ENCODE data around the gene CTBP1.

CTBP1 gene

GRCh38 chr4:1217366-1217765, 31.6 kb downstream of the CTBP1 start:
- DNase-seq = no peak
- in situ Hi-C loops (cut with HindIII; ENCODE audit: low pct_ligation_motif_present, low pct_unique_long_range_greater_than_20kb, low sequenced_read_pairs) = no loop called here

- in situ Hi-C loops (cut with HindIII; ENCODE audit: low pct_ligation_motif_present, low pct_unique_long_range_greater_than_20kb, low sequenced_read_pairs) = no loop called here
- no peak for DNase-seq
These were observed 32.0 kb downstream of the CTBP1 start for GRCh38 chr4:1216869-1217294.

GRCh38 chr4:1216076-1216614, 32.8 kb downstream of the CTBP1 start:
- in situ Hi-C loops (cut with HindIII; ENCODE audit: low pct_ligation_motif_present, low pct_unique_long_range_greater_than_20kb, low sequenced_read_pairs) = no loop called here
- no peak for DNase-seq

- no peak for DNase-seq
- in situ Hi-C loops (cut with HindIII; ENCODE audit: low pct_ligation_motif_present, low pct_unique_long_range_greater_than_20kb, low sequenced_read_pairs) = no loop called here
These were observed 33.5 kb downstream of the CTBP1 start for GRCh38 chr4:1215141-1216075.

GRCh38 chr4:1214101-1215095, 34.5 kb downstream of the CTBP1 start:
- DNase-seq = no peak
- in situ Hi-C loops (cut with HindIII; ENCODE audit: low pct_ligation_motif_present, low pct_unique_long_range_greater_than_20kb, low sequenced_read_pairs) = no loop called here

GRCh38 chr4:1213336-1213995, 35.5 kb downstream of the CTBP1 start:
- DNase-seq = no peak
- in situ Hi-C loops (cut with HindIII; ENCODE audit: low pct_ligation_motif_present, low pct_unique_long_range_greater_than_20kb, low sequenced_read_pairs) = no loop called here

GRCh38 chr4:1212546-1213335, 36.2 kb downstream of the CTBP1 start:
- DNase-seq = no peak
- in situ Hi-C loops (cut with HindIII; ENCODE audit: low pct_ligation_motif_present, low pct_unique_long_range_greater_than_20kb, low sequenced_read_pairs) = no loop called here

GRCh38 chr4:1211891-1212545, 36.9 kb downstream of the CTBP1 start:
- no peak for DNase-seq
- in situ Hi-C loops (cut with HindIII; ENCODE audit: low pct_ligation_motif_present, low pct_unique_long_range_greater_than_20kb, low sequenced_read_pairs) = no loop called here

GRCh38 chr4:1211371-1211770, 37.6 kb downstream of the CTBP1 start:
- in situ Hi-C loops (cut with HindIII; ENCODE audit: low pct_ligation_motif_present, low pct_unique_long_range_greater_than_20kb, low sequenced_read_pairs) = no loop called here
- no peak for DNase-seq

- in situ Hi-C loops (cut with HindIII; ENCODE audit: low pct_ligation_motif_present, low pct_unique_long_range_greater_than_20kb, low sequenced_read_pairs) = no loop called here
- DNase-seq = no peak
These were observed 38.0 kb downstream of the CTBP1 start for GRCh38 chr4:1210971-1211370.

GRCh38 chr4:1210241-1210841, 38.6 kb downstream of the CTBP1 start:
- in situ Hi-C loops (cut with HindIII; ENCODE audit: low pct_ligation_motif_present, low pct_unique_long_range_greater_than_20kb, low sequenced_read_pairs) = no loop called here
- DNase-seq = no peak

- no peak for DNase-seq
These were observed 39.1 kb downstream of the CTBP1 start for GRCh38 chr4:1209821-1210220.

GRCh38 chr4:1208970-1209704, 39.8 kb downstream of the CTBP1 start:
- in situ Hi-C loops (cut with HindIII; ENCODE audit: low pct_ligation_motif_present, low pct_unique_long_range_greater_than_20kb, low sequenced_read_pairs) = no loop called here
- no peak for DNase-seq

More at GRCh38 chr4:1209821-1210220, 39.1 kb downstream of the CTBP1 start:
- in situ Hi-C loops (cut with HindIII; ENCODE audit: low pct_ligation_motif_present, low pct_unique_long_range_greater_than_20kb, low sequenced_read_pairs) = no loop called here

- in situ Hi-C loops (cut with HindIII; ENCODE audit: low pct_ligation_motif_present, low pct_unique_long_range_greater_than_20kb, low sequenced_read_pairs) = no loop called here
These were observed 40.5 kb downstream of the CTBP1 start for GRCh38 chr4:1208266-1208961.

GRCh38 chr4:1207603-1208265, 41.2 kb downstream of the CTBP1 start:
- in situ Hi-C loops (cut with HindIII; ENCODE audit: low pct_ligation_motif_present, low pct_unique_long_range_greater_than_20kb, low sequenced_read_pairs) = no loop called here
- DNase-seq = no peak

More at GRCh38 chr4:1208266-1208961, 40.5 kb downstream of the CTBP1 start:
- no peak for DNase-seq

Data from ACHN (cell line).